Left ventricle myocardium inferior (tissue), 1 donor: ENCODE measurements around the gene HDLBP. TPM values are rescaled to one million over a fixed set of nuclear protein-coding genes. Genes with fewer than 3 reads are reported as not detected.
"Not testable (repeated sequence)": the region's sequence is repeated elsewhere in the genome, so short reads cannot be mapped to it uniquely, and the experiment has no call there.

Experiments used
- DNase-seq: peaks from one replicate; pipeline ENCODE4 v3.0.0-alpha.2; 2020
- H3K27ac ChIP-seq: fragments of 200-600 bp; replicated peaks from 2 replicates; pipeline ENCODE4 v1.8.0; 2021
- H3K27me3 ChIP-seq: fragments of 200-600 bp; 2 replicates; pipeline ENCODE4 v1.8.0; 2021; ENCODE audit warnings: low read depth
- H3K36me3 ChIP-seq: fragments of 200-600 bp; 2 replicates; pipeline ENCODE4 v1.8.0; 2021
- H3K4me1 ChIP-seq: fragments of 200-600 bp; 2 replicates; pipeline ENCODE4 v1.8.0; 2021
- H3K4me3 ChIP-seq: fragments of 200-600 bp; 2 replicates; pipeline ENCODE4 v1.8.0; 2021; ENCODE audit warnings: mild to moderate bottlenecking, moderate library complexity
- H3K9me3 ChIP-seq: fragments of 200-600 bp; replicated peaks from 2 replicates; pipeline ENCODE4 v1.8.0; 2021
- CTCF ChIP-seq: fragments of 200-600 bp; IDR thresholded peaks from 2 replicates; pipeline ENCODE4 v1.8.0; 2021; ENCODE audit warnings: antibody characterized with exemption, mild to moderate bottlenecking, borderline replicate concordance
- intact Hi-C: fragments of 100-400 bp; cut with micrococcal nuclease; formaldehyde crosslinking; loops from one replicate; pipeline ENCODE4 v1.11.0; 2022
- total RNA-seq: library from RNA; stranded (reverse); fragmentation: NEBNext Ultra II Directional; extraction: Animal tissue kit (Norgen Biotek cat#: 25700); gene quantifications from one replicate; pipeline ENCODE4 v1.2.1, GENCODE V29; 2021
- donor health status: DM: no; HTN: yes; CAD: no; lungs with severe emphysema.

Gene HDLBP
- total RNA-seq, 1 donor from 2014 or later, result 365 TPM

GRCh38 chr2:241199897-241200821 lies 115.3 kb downstream of the HDLBP start:
- H3K36me3 ChIP-seq, result no peaks in the 10 kb centered on the region
- no peak overlapping the region for H3K27ac ChIP-seq
- no peaks in the 10 kb centered on the region for H3K9me3 ChIP-seq
- H3K4me3 ChIP-seq, result no peak overlapping the region
- no peaks in the 10 kb centered on the region for H3K4me1 ChIP-seq
- TF ChIP-seq CTCF, result no peak
- H3K27me3 ChIP-seq, result no peaks in the 10 kb centered on the region
- DNase-seq, result no peak
- intact Hi-C loops, result no loop called here

DNA sequence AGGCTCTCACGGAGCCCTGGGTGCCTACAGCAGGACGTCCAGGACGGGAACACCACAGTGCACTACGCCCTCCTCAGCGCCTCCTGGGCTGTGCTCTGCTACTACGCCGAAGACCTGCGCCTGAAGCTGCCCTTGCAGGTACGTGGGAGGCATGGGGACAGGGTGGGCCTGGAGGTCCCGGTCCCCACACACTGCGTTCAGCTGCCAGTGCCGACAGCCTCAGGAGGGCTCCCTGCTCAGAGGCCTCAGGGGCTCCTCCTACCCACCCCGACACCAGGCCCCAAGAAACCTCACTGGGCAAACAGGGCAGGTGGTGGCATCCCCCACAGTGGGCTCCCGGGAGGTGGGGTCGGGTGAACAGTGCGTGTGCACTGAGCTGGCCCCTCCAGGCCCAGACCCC lies 116.2 kb downstream of the HDLBP start:
- intact Hi-C loops, result no loop called here
- TF ChIP-seq CTCF, result no peak
- Histone ChIP-seq H3K27me3 (no peaks in the 10 kb centered on the region), H3K4me3 (no peak overlapping the region), H3K36me3 (no peaks in the 10 kb centered on the region), H3K4me1 (no peaks in the 10 kb centered on the region), H3K27ac (no peak overlapping the region), H3K9me3 (no peaks in the 10 kb centered on the region)
- no peak for DNase-seq

DNA sequence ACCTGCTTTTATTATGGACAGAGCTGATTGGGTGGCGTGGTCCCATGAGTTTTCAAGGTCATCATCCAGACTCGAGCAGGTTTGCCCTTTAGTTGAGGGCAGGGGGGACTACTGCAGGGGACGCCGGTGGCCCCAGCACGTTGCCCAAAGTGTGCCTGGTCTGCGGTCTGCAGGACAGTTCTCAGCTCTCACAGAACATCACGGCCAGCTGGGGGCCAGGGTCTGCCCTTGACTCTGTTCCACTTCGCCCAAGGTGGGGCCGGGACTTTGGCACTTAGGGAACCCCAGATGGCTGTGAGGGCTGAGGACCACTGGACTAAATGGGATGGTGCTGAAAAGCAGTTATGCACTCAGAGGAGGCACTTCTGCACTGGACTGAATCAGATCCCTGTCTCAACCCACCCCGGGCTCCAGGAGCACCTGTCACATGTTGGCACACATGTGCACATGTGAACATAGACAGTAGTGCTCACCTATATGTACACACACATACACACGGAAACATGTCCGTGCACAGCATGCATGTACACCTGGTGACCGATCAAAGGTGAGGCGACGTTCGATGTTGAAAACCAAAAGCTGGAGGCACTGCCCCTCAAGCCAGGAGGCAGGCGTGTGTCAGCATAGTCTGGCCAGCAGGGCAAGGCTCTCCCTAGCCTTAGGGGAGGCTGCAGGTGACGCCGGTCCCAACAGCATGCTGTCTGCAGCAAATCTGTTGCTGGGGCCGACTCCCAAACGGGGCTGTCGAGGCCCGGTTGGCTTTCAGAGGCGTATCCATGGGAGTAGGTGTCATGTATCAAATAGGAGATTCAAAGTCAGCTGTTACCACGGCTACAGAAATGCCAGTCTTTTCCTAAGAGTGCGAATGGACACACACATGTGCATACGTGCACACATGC lies 116.8 kb downstream of the HDLBP start:
- no peaks in the 10 kb centered on the region for H3K4me1 ChIP-seq
- no peak overlapping the region for H3K4me3 ChIP-seq
- no peak for DNase-seq
- intact Hi-C loops, result no loop called here
- H3K9me3 ChIP-seq, result no peaks in the 10 kb centered on the region
- no peaks in the 10 kb centered on the region for H3K27me3 ChIP-seq
- no peak for TF ChIP-seq CTCF
- H3K36me3 ChIP-seq, result no peaks in the 10 kb centered on the region
- H3K27ac ChIP-seq, result no peak overlapping the region

DNA sequence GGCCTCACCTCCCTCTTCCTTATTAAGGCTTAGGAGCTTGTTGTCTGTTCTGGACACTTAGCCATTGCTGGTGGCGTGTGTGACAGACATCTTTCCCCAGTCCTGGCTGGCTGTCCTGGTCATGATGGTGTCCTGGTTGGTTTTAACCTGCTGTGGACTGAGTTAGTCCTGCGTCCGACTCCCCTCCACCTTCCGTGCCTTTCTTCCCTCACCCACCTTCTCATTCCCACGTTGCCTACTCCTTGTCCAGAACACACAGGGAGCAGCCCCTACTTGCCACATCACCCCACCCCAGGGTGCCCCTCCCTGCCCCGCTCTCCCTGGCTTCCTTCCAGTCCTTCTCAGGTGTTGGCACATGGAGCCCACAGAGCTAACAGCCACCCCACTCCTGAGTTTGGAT lies 117.5 kb downstream of the HDLBP start:
- Histone ChIP-seq H3K4me1 (no peaks in the 10 kb centered on the region), H3K4me3 (no peak overlapping the region), H3K9me3 (no peaks in the 10 kb centered on the region), H3K36me3 (no peaks in the 10 kb centered on the region), H3K27me3 (no peaks in the 10 kb centered on the region), H3K27ac (no peak overlapping the region)
- no peak for TF ChIP-seq CTCF
- intact Hi-C loops, result no loop called here
- DNase-seq, result no peak

DNA sequence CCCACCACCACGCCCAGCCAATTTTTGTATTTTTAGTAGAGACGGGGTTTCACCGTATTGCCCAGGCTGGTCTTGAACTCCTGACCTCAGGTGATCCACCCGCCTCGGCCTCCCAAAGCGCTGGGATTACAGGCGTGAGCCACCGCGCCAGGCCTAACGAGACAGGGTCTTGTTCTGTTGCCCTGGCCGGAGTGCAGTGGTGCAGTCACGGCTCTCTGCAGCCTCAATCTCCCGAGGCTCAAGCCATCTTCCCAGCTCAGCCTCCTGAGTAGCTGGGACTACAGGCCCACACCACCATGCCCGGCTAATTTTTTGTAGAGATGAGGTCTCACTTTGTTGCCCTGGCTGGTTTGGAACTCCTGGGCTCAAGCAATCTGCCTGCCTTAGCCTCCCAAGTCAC lies 118.2 kb downstream of the HDLBP start:
- H3K4me3 ChIP-seq, H3K27ac ChIP-seq, DNase-seq, H3K4me1 ChIP-seq, intact Hi-C loops, H3K27me3 ChIP-seq, H3K9me3 ChIP-seq, H3K36me3 ChIP-seq: not testable (repeated sequence)
